Superior temporal gyrus (tissue), 1 donor: Measurements from ENCODE around the gene CMTM2.
"Not testable (repeated sequence)": the region's sequence is repeated elsewhere in the genome, so short reads cannot be mapped to it uniquely, and the experiment has no call there.

ENCODE experiments used
- DNase-seq: peaks from one replicate; pipeline ENCODE4 v3.0.0-alpha.2; 2016; ENCODE audit errors: extremely low spot score

CMTM2 gene

GRCh38 chr16:66630561-66631260, 51.4 kb downstream of the CMTM2 start:
- DNase-seq, result not testable (repeated sequence)

- DNase-seq, result not testable (repeated sequence)
Measured at GRCh38 chr16:66631558-66631957, 52.3 kb downstream of the CMTM2 start.

DNA sequence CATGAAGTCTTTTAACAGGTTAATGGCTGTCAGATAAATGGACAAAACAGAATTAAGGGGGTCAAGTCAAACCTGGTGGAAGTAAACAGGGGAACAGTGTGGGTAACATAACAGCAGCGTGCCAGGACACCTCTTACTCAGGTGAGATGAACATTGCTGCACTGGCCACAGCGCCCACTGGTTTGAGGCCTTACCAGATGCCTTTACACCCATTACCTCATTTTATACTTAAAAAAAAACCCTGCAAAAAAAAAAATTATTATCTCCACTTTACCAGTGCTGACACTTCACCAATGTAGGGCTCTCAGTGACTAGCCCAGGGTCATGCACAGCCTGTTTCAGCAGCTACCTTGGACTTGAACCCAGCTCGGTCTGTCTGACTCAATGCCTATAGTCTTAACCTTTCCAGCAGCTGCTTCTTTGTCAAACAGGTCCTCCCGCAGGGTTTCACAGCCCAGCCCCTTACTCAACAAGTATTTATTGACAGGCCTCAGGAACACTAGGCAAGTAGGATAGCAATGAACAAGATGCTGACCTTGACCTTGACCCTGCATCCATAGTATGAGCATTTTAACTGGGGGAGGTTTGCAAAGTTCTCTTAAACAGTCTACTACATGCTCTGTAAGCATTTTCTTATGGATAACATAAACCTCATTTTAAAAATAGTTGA, 55.4 kb downstream of the CMTM2 start:
- no peak for DNase-seq

GRCh38 chr16:66635406-66635805, 56.1 kb downstream of the CMTM2 start:
- no peak for DNase-seq

DNA sequence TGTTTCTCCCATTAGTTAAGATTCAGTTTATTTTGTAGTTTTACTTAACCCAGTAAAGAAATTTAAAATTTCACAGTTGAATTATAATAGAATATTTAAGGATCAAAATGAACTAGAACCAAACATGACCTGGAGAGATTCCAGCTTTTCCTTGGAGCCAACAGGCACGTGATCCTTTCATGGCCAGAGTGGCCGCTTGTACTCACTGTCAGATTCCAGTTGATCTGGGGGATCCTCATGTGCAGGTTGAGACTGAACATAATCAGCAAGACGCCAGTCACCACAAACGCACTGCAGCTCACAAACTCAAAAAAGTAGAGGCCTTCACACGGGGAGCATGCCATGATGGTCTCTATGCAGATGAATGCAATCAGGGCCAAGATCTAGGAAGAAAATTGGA, 56.9 kb downstream of the CMTM2 start:
- no peak for DNase-seq

GRCh38 chr16:66637806-66638205, 58.5 kb downstream of the CMTM2 start:
- DNase-seq, result no peak
